Vagina (tissue), 2 donors: ENCODE results near the gene UBTD1. TPM values are rescaled to one million over a fixed set of nuclear protein-coding genes. Genes with fewer than 3 reads are reported as not detected.
A peak's percentile ranks its signal among the peaks of the same experiment; 100 is the strongest.

ENCODE experiments used
- DNase-seq, 2 donors: peaks; one replicate each; pipeline ENCODE4 v3.0.0-alpha.2; 2017; ENCODE audit errors: extremely low spot score in 2 of 2
- H3K27ac ChIP-seq: fragments of 200-600 bp; sonication (generic); one replicate; pipeline ENCODE4 v1.5.1; 2019
- H3K27me3 ChIP-seq: fragments of 200-600 bp; sonication (generic); one replicate; pipeline ENCODE4 v1.5.1; 2019
- H3K36me3 ChIP-seq, 2 donors: fragments of 200-600 bp; sonication (generic); one replicate each; pipeline ENCODE4 v1.5.1; 2017 to 2019
- H3K4me1 ChIP-seq: fragments of 200-600 bp; sonication (generic); one replicate; pipeline ENCODE4 v1.5.1; 2019
- H3K4me3 ChIP-seq, 2 donors: fragments of 200-600 bp; sonication (generic); 1 replicate in 1 of 2; 2 replicates in 1 of 2; pipeline ENCODE4 v1.5.1; 2016 to 2019
- H3K9me3 ChIP-seq: fragments of 200-600 bp; sonication (generic); one replicate; pipeline ENCODE4 v1.5.1; 2019
- POLR2A ChIP-seq, 2 donors: fragments of 450-650 bp; IDR thresholded peaks; one replicate each; pipeline ENCODE4 v1.6.1; 2017; ENCODE audit warnings: antibody characterized with exemption in 2 of 2, mild to moderate bottlenecking in 2 of 2, moderate library complexity in 2 of 2
- POLR2AphosphoS5 ChIP-seq, 2 donors: sonication (generic); formaldehyde crosslinking; IDR thresholded peaks; one replicate each; pipeline ENCODE4 v1.9.0; 2017; ENCODE audit warnings: antibody characterized with exemption in 2 of 2, mild to moderate bottlenecking in 2 of 2, low read depth in 1 of 2; ENCODE audit not compliant: insufficient read depth in 1 of 2
- intact Hi-C: fragments of 100-400 bp; cut with DNase I; formaldehyde crosslinking; loops from one replicate; pipeline ENCODE4 v1.15.1; 2023
- total RNA-seq: library from RNA; depleted of rRNA; stranded (reverse); fragments of >200 nt; gene quantifications from one replicate; pipeline ENCODE4 v1.2.3, GENCODE V29; 2016
- TF ChIP-seq, protein P1 (sequence below), 3 experiments: fragments of 450-650 bp in 2 of 3; fragments of 200-600 bp in 1 of 3; sonication (generic) in 1 of 3; IDR thresholded peaks; one replicate each; pipeline ENCODE4 v1.5.1; 2017 to 2019; ENCODE audit warnings: antibody characterized with exemption in 3 of 3, mild to moderate bottlenecking in 2 of 3, moderate library complexity in 2 of 3

The UBTD1 gene
- total RNA-seq, 1 donor from 2014 or later: 18.4 TPM

DNA sequence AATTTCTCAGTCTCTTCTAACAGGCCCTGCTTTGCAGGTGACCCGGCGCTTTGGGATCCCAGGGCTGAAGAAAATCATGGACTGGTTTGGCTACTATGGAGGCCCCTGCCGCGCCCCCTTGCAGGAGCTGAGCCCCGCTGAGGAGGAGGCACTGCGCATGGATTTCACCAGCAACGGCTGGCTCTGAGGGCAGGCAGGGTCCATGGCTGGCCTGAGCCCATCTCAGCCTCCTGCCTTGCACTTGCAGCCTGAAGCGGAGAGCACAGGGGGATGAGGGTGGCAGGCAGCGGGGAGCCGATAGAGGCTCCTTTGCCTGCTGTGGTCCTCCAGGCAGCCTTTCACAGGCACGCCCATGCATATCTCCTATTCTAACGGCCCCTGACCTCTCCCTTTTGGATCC lies 112.7 kb downstream of the UBTD1 start:
- no peak for DNase-seq
- H3K9me3 ChIP-seq: no peaks in the 10 kb centered on the region
- H3K4me1 ChIP-seq: no peaks in the 10 kb centered on the region
- intact Hi-C loops: loop anchor here (5.0 kb wide), 1 partner anchor 39 kb away; the partner anchor contains the start of gene ANKRD2
- TF ChIP-seq POLR2AphosphoS5 (IDR thresholded peaks at IDR 0.05; ENCODE audit: insufficient read depth in 1 of 2, low read depth in 1 of 2) (no peak), POLR2A (IDR thresholded peaks at IDR 0.05) (no peak)
- TF ChIP-seq, protein P1, sequence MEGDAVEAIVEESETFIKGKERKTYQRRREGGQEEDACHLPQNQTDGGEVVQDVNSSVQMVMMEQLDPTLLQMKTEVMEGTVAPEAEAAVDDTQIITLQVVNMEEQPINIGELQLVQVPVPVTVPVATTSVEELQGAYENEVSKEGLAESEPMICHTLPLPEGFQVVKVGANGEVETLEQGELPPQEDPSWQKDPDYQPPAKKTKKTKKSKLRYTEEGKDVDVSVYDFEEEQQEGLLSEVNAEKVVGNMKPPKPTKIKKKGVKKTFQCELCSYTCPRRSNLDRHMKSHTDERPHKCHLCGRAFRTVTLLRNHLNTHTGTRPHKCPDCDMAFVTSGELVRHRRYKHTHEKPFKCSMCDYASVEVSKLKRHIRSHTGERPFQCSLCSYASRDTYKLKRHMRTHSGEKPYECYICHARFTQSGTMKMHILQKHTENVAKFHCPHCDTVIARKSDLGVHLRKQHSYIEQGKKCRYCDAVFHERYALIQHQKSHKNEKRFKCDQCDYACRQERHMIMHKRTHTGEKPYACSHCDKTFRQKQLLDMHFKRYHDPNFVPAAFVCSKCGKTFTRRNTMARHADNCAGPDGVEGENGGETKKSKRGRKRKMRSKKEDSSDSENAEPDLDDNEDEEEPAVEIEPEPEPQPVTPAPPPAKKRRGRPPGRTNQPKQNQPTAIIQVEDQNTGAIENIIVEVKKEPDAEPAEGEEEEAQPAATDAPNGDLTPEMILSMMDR (IDR thresholded peaks at IDR 0.05): no peak
- no peak overlapping the region for H3K27ac ChIP-seq
- H3K4me3 ChIP-seq: no peak overlapping the region
- no peaks in the 10 kb centered on the region for H3K36me3 ChIP-seq
- no peaks in the 10 kb centered on the region for H3K27me3 ChIP-seq

DNA sequence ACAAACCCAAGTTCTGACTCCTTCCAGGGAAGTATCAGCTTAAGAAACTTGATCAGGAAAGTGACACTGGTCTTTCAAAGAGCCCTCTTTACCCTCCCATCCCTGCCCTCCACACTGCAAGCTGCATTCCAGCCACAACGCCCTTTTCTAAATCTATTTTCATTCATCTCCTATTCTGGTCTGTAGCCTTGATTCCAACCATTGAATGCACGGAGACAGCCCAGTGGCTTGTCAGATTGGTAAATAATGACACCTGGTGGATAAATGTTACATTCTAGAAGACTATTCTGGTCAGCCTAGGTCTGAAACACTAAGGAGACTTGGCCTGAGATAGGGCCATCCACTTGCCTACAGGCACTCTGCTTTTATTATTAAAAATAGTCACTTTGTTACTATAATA lies 113.7 kb downstream of the UBTD1 start:
- H3K4me3 ChIP-seq: no peak overlapping the region
- H3K36me3 ChIP-seq: no peaks in the 10 kb centered on the region
- TF ChIP-seq POLR2A (IDR thresholded peaks at IDR 0.05): no peak
- TF ChIP-seq POLR2AphosphoS5 (IDR thresholded peaks at IDR 0.05; ENCODE audit: insufficient read depth in 1 of 2, low read depth in 1 of 2): peak in 1 of 2 donors; percentile 64
- TF ChIP-seq, protein P1 (IDR thresholded peaks at IDR 0.05): peak in 2 of 3 experiments; percentile 47 to 52
- H3K27me3 ChIP-seq: no peaks in the 10 kb centered on the region
- H3K9me3 ChIP-seq: no peaks in the 10 kb centered on the region
- H3K4me1 ChIP-seq: no peaks in the 10 kb centered on the region
- DNase-seq: no peak
- no peak overlapping the region for H3K27ac ChIP-seq
- intact Hi-C loops: loop anchor here (5.0 kb wide), 1 partner anchor 40 kb away; the partner anchor contains the start of gene ANKRD2

DNA sequence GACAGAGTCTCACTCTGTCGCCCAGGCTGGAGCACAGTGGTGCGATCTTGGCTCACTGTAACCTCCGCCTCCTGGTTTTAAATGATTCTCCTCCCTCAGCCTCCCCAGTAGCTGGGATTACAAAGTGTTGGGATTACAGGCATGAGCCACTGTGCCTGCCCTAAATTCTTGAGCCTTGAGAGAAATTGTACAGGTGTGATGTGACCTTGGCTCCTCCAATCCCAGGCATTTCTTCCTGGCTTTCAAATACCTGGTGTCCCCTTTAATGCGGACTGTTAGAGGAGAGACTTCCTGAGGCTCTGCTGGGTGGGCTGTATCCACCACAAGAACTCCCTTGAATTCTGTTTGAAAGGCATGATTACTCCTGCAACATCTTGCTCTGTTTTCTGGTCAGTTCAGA lies 119.6 kb downstream of the UBTD1 start:
- intact Hi-C loops: no loop called here
- TF ChIP-seq POLR2A (IDR thresholded peaks at IDR 0.05) (no peak), POLR2AphosphoS5 (IDR thresholded peaks at IDR 0.05; ENCODE audit: insufficient read depth in 1 of 2, low read depth in 1 of 2) (no peak)
- TF ChIP-seq, protein P1 (IDR thresholded peaks at IDR 0.05): no peak
- no peak overlapping the region for H3K27ac ChIP-seq

DNA sequence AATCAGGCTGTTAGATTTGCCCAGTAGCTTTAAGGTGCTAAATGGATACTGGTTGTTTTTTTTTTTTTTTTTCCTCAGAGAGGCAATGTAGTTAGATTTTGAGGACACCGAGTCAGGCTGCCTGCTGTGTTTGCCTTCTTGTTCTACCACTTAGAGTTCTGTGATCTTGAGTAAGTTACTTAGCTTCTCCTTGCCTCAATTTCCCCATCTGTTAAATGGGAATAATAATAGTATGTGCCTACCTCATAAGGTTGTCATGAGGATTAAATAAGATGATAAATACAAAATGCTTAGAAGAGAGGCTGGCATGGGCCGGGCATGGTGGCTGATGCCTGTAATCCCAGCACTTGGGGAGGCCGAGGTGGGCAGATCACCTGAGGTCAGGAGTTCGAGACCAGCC lies 120.0 kb downstream of the UBTD1 start:
- no peak for DNase-seq
- TF ChIP-seq, protein P1 (IDR thresholded peaks at IDR 0.05): no peak
- TF ChIP-seq POLR2AphosphoS5 (IDR thresholded peaks at IDR 0.05; ENCODE audit: insufficient read depth in 1 of 2, low read depth in 1 of 2): no peak
- TF ChIP-seq POLR2A (IDR thresholded peaks at IDR 0.05): no peak
- H3K9me3 ChIP-seq: no peaks in the 10 kb centered on the region
- no peaks in the 10 kb centered on the region for H3K36me3 ChIP-seq
- intact Hi-C loops: no loop called here
- H3K27me3 ChIP-seq: no peaks in the 10 kb centered on the region
- no peaks in the 10 kb centered on the region for H3K4me1 ChIP-seq
- H3K4me3 ChIP-seq: no peak overlapping the region
- no peak overlapping the region for H3K27ac ChIP-seq

More for the DNA sequence above, 119.6 kb downstream of the UBTD1 start:
- no peak for DNase-seq
- no peaks in the 10 kb centered on the region for H3K9me3 ChIP-seq
- H3K27me3 ChIP-seq: no peaks in the 10 kb centered on the region
- no peaks in the 10 kb centered on the region for H3K4me1 ChIP-seq
- H3K36me3 ChIP-seq: no peaks in the 10 kb centered on the region
- H3K4me3 ChIP-seq: no peak overlapping the region

Other genes with a start within 250 kb of the UBTD1 start
- 3.9 TPM for gene ARHGAP19, start 206.3 kb upstream of the UBTD1 start, total RNA-seq
- gene FRAT1, start 179.7 kb upstream of the UBTD1 start, total RNA-seq: 4.4 TPM
- gene FRAT2, start 164.2 kb upstream of the UBTD1 start, total RNA-seq: 8.6 TPM
- 32.7 TPM for gene RRP12, start 97.6 kb upstream of the UBTD1 start, total RNA-seq
- 224 TPM for gene PGAM1, start 72.7 kb upstream of the UBTD1 start, total RNA-seq
- gene EXOSC1, start 52.9 kb upstream of the UBTD1 start, total RNA-seq: 37.6 TPM
- gene ZDHHC16, start 52.7 kb upstream of the UBTD1 start, total RNA-seq: 27.3 TPM
- gene MMS19, start 502 bp upstream of the UBTD1 start, total RNA-seq: 92.6 TPM
- gene ANKRD2, start 73.9 kb downstream of the UBTD1 start, total RNA-seq: not detected
- 0.98 TPM for gene HOGA1, start 85.5 kb downstream of the UBTD1 start, total RNA-seq
- not detected for gene C10orf62, start 90.8 kb downstream of the UBTD1 start, total RNA-seq
- gene MORN4, start 134.6 kb downstream of the UBTD1 start, total RNA-seq: 1.7 TPM
- 17.7 TPM for gene PI4K2A, start 141.7 kb downstream of the UBTD1 start, total RNA-seq
- 125 TPM for gene AVPI1, start 188.3 kb downstream of the UBTD1 start, total RNA-seq
- gene MARVELD1, start 214.8 kb downstream of the UBTD1 start, total RNA-seq: 24.1 TPM
- 28.0 TPM for gene ZFYVE27, start 238.2 kb downstream of the UBTD1 start, total RNA-seq